B cell (primary cell): ENCODE results near the gene ZFYVE19. TPM values are rescaled to one million over a fixed set of nuclear protein-coding genes. Genes with fewer than 3 reads are reported as not detected.

Experiments
- ATAC-seq: fragments of 200-7000 bp; cut with Tn5 transposase; one replicate; pipeline ENCODE4 v1.10.0; 2021; ENCODE audit warnings: low read depth, mild to moderate bottlenecking, moderate number of reproducible peaks, moderate library complexity
- CTCF ChIA-PET: fragments of 350-600 bp; sonication (Branson Sonifier 250); formaldehyde crosslinking; loops from one replicate; lab custom pipeline; 2021; ENCODE audit warnings: antibody characterized with exemption, inconsistent platforms; lab: Charles Lee
- POLR2A ChIA-PET: fragments of 350-600 bp; sonication (Branson Sonifier 250); formaldehyde crosslinking; loops from one replicate; lab custom pipeline; 2021; ENCODE audit warnings: antibody characterized with exemption; lab: Charles Lee
- DNase-seq: peaks from one replicate; pipeline ENCODE4 v3.0.0; 2013
- H2AFZ ChIP-seq: 2 replicates; pipeline ENCODE4 v1.6.1; 2012; ENCODE audit warnings: mild to moderate bottlenecking, low read depth, low read length; ENCODE audit not compliant: insufficient read depth, poor library complexity, severe bottlenecking
- H3K27ac ChIP-seq, 2 donors: 1 replicate in 1 of 2; 2 replicates in 1 of 2; pipeline ENCODE4 v1.5.1; 2012 to 2013; ENCODE audit warnings: low read length in 2 of 2, mild to moderate bottlenecking in 2 of 2, moderate library complexity in 1 of 2
- H3K27me3 ChIP-seq, 4 experiments: fragments of 200-600 bp in 1 of 4; sonication (generic) in 1 of 4; replicated peaks in 1 of 4; 1 replicate in 2 of 4; 2 replicates in 2 of 4; pipeline versions ENCODE4 v1.6.1 to v1.7.0; 2013 to 2016; ENCODE audit warnings: low read length in 3 of 4, mild to moderate bottlenecking in 2 of 4, mixed read lengths in 1 of 4, moderate library complexity in 1 of 4; ENCODE audit not compliant: insufficient read depth in 4 of 4, control insufficient read depth in 3 of 4; ENCODE audit errors: control extremely low read depth in 1 of 4
- H3K36me3 ChIP-seq, 2 experiments: replicated peaks in 1 of 2; 1 replicate in 1 of 2; 2 replicates in 1 of 2; pipeline versions ENCODE4 v1.6.1 to v1.7.1; 2013; ENCODE audit warnings: low read length in 1 of 2; ENCODE audit not compliant: insufficient read depth in 2 of 2, control insufficient read depth in 1 of 2; ENCODE audit errors: control extremely low read depth in 1 of 2, extremely low read depth in 1 of 2
- H3K4me1 ChIP-seq, 2 donors: fragments of 200-600 bp in 1 of 2; sonication (generic) in 1 of 2; 1 replicate in 1 of 2; 2 replicates in 1 of 2; pipeline versions ENCODE4 v1.5.1 to v1.6.1; 2013 to 2017; ENCODE audit warnings: low read length in 2 of 2; ENCODE audit not compliant: control insufficient read depth in 2 of 2, insufficient read depth in 2 of 2
- H3K4me2 ChIP-seq: replicated peaks from 2 replicates; pipeline ENCODE3; 2012; ENCODE audit warnings: mild to moderate bottlenecking, low read depth, low read length; ENCODE audit not compliant: poor library complexity, severe bottlenecking
- H3K4me3 ChIP-seq, 5 experiments: fragments of 200-600 bp in 1 of 5; sonication (generic) in 1 of 5; 1 replicate in 3 of 5; 2 replicates in 2 of 5; pipeline versions ENCODE4 v1.5.1 to v1.7.0; 2011 to 2016; ENCODE audit warnings: low read length in 4 of 5, mild to moderate bottlenecking in 4 of 5, low read depth in 2 of 5, control low read depth in 1 of 5, moderate library complexity in 1 of 5; ENCODE audit not compliant: insufficient read depth in 1 of 5; ENCODE audit errors: control extremely low read depth in 1 of 5, extremely low read depth in 1 of 5
- H3K79me2 ChIP-seq: fragments of 200-600 bp; sonication (generic); one replicate; pipeline ENCODE4 v1.6.0; 2016; ENCODE audit warnings: low read length; ENCODE audit not compliant: control insufficient read depth, insufficient read depth
- H3K9ac ChIP-seq: fragments of 200-600 bp; sonication (generic); 2 replicates; pipeline ENCODE4 v1.6.1; 2017; ENCODE audit warnings: mild to moderate bottlenecking, low read length, moderate library complexity
- H3K9me3 ChIP-seq, 3 donors: one replicate each; pipeline versions ENCODE4 v1.6.1 to v1.7.1; 2013; ENCODE audit warnings: low read length in 2 of 3; ENCODE audit not compliant: control insufficient read depth in 2 of 3, insufficient read depth in 1 of 3; ENCODE audit errors: control extremely low read depth in 1 of 3
- H4K20me1 ChIP-seq: 2 replicates; pipeline ENCODE4 v1.6.0; 2012; ENCODE audit warnings: mild to moderate bottlenecking, low read length; ENCODE audit not compliant: insufficient read depth, control insufficient read depth, poor library complexity, severe bottlenecking
- H3K27ac Mint-ChIP-seq: one replicate; pipeline ENCODE4 v1.8.0; 2021; ENCODE audit warnings: mixed read lengths
- H3K27me3 Mint-ChIP-seq: one replicate; pipeline ENCODE4 v1.8.0; 2021; ENCODE audit warnings: mixed read lengths
- H3K4me1 Mint-ChIP-seq: one replicate; pipeline ENCODE4 v1.8.0; 2021; ENCODE audit warnings: mixed read lengths
- H3K4me3 Mint-ChIP-seq: one replicate; pipeline ENCODE4 v1.8.0; 2021; ENCODE audit warnings: mixed read lengths
- H3K9me3 Mint-ChIP-seq: one replicate; pipeline ENCODE4 v1.8.0; 2022; ENCODE audit warnings: mixed read lengths; ENCODE audit not compliant: insufficient read depth
- EZH2 ChIP-seq: IDR thresholded peaks from 2 replicates; pipeline ENCODE4 v1.6.1; 2012; ENCODE audit warnings: borderline replicate concordance, low read depth, mild to moderate bottlenecking, moderate library complexity, low read length; ENCODE audit not compliant: insufficient read depth, poor library complexity, severe bottlenecking
- WGBS: methylation state at CpG from one replicate; pipeline ENCODE4 v1.1.5; 2013; ENCODE audit warnings: missing lambda C conversion rate; ENCODE audit not compliant: insufficient coverage; 5-methylcytosine and 5-hydroxymethylcytosine counted together
- intact Hi-C: fragments of 100-400 bp; cut with micrococcal nuclease; formaldehyde crosslinking; loops from one replicate; pipeline ENCODE4 v1.10.0; 2022
- polyA plus RNA-seq: library from polyadenylated mRNA; depleted of rRNA; stranded (reverse); fragments of >200 nt; gene quantifications from 2 replicates; pipeline ENCODE4 v1.2.3, GENCODE V29; 2012
- total RNA-seq, 2 donors: library from RNA; stranded (reverse); fragments of 120-200 nt in 1 of 2; gene quantifications; 1 replicate in 1 of 2; 2 replicates in 1 of 2; pipeline versions ENCODE4 v1.2.3 to v1.2.4, GENCODE V29; 2013 to 2022
- TF ChIP-seq, protein P1 (sequence below): fragments of 200-600 bp; IDR thresholded peaks from one replicate; pipeline ENCODE4 v1.8.0; 2022; ENCODE audit warnings: antibody characterized with exemption, mild to moderate bottlenecking

Gene ZFYVE19
- total and polyA plus RNA-seq, 2 donors (not counting 1 experiment from before 2014, with no cell fraction given): 29.4 to 60.5 TPM

DNA sequence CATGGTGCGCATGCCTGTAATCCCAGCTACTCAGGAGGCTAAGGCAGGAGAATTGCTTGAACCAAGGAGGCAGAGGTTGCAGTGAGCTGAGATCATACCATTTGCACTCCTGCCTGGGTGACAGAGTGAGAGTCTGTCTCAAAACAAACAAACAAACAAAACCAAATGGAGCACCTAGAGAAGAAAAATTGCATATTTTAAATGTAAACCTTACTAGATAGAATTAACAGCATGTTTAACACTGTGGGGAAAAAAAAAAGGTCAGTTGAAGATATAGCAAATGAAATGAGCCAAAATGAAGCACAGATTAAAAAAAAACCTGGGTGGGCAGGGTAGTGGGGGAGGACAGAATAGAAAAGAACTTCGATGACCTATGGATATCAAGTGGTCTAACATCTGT is 14.3 kb downstream of the ZFYVE19 start:
- no peaks in the 10 kb centered on the region for H3K79me2 ChIP-seq
- H3K27ac ChIP-seq: no peak overlapping the region
- TF ChIP-seq EZH2: no peak
- TF ChIP-seq, protein P1, sequence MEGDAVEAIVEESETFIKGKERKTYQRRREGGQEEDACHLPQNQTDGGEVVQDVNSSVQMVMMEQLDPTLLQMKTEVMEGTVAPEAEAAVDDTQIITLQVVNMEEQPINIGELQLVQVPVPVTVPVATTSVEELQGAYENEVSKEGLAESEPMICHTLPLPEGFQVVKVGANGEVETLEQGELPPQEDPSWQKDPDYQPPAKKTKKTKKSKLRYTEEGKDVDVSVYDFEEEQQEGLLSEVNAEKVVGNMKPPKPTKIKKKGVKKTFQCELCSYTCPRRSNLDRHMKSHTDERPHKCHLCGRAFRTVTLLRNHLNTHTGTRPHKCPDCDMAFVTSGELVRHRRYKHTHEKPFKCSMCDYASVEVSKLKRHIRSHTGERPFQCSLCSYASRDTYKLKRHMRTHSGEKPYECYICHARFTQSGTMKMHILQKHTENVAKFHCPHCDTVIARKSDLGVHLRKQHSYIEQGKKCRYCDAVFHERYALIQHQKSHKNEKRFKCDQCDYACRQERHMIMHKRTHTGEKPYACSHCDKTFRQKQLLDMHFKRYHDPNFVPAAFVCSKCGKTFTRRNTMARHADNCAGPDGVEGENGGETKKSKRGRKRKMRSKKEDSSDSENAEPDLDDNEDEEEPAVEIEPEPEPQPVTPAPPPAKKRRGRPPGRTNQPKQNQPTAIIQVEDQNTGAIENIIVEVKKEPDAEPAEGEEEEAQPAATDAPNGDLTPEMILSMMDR: no peak
- POLR2A ChIA-PET: no interaction called here
- no peaks in the 10 kb centered on the region for H3K9me3 ChIP-seq
- no peak overlapping the region for H2AFZ ChIP-seq
- H3K9ac ChIP-seq: no peak overlapping the region
- H3K27me3 Mint-ChIP-seq: no peaks in the 10 kb centered on the region
- H3K36me3 ChIP-seq: no peaks in the 10 kb centered on the region
- no peak overlapping the region for H3K4me3 Mint-ChIP-seq
- no peaks in the 10 kb centered on the region for H3K27me3 ChIP-seq
- H3K4me2 ChIP-seq: no peak overlapping the region
- CTCF ChIA-PET: no interaction called here
- ATAC-seq (no peak), DNase-seq (no peak)
- 88% methylated on average over 2 of the region's 2 CpGs for WGBS
- H3K4me1 ChIP-seq: no peaks in the 10 kb centered on the region
- H4K20me1 ChIP-seq: no peaks in the 10 kb centered on the region
- H3K27ac Mint-ChIP-seq: no peak overlapping the region
- no peaks in the 10 kb centered on the region for H3K4me1 Mint-ChIP-seq
- H3K9me3 Mint-ChIP-seq: no peaks in the 10 kb centered on the region
- H3K4me3 ChIP-seq: no peak overlapping the region
- intact Hi-C loops: no loop called here

DNA sequence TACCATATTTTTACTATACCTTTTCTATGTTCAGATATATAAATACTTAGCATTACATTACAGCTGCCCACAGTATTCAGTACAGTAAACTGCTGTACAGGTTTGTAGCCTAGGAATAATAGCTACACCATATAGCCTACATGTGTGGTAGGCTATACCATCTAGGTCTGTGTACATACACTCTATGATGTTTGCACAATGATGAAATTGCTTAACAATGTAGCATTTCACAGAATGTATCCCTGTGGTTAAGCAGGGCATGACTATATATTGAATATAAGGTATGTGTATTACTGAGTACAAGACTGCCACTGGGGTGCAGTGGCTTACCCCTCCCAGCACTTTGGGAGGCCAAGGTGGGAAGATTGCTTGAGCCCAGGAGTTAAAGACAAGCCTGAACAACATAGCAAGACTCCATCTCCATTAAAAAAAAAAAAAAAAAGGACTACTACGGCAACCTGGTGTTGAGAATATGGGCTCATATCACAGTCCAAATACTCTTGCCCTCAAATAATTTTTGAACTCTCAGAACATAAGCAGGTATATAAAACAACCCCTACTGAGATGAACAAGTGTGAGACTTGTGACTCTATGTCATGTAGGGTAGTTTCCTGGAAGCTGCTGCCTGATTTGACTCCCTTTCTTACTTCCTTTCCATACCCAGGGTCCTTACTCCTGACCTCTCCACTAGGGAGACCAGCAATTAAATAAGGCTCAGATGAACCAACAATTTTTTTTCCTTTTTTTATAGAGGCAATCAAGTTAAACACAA is 16.9 kb downstream of the ZFYVE19 start:
- ChIA-PET CTCF (no interaction called here), POLR2A (no interaction called here)
- no CpG with 5 or more reads among the region's 1 CpG for WGBS
- no peak overlapping the region for H3K4me3 Mint-ChIP-seq
- Histone ChIP-seq H3K36me3 (no peaks in the 10 kb centered on the region), H3K9ac (no peak overlapping the region), H3K27ac (no peak overlapping the region), H3K4me1 (no peaks in the 10 kb centered on the region), H3K4me3 (no peak overlapping the region), H3K4me2 (no peak overlapping the region), H3K79me2 (no peaks in the 10 kb centered on the region), H2AFZ (no peak overlapping the region), H3K27me3 (no peaks in the 10 kb centered on the region), H4K20me1 (no peaks in the 10 kb centered on the region), H3K9me3 (no peaks in the 10 kb centered on the region)
- ATAC-seq: no peak
- no peaks in the 10 kb centered on the region for H3K9me3 Mint-ChIP-seq
- TF ChIP-seq EZH2: no peak
- TF ChIP-seq, protein P1: no peak
- H3K27me3 Mint-ChIP-seq: no peaks in the 10 kb centered on the region
- no peaks in the 10 kb centered on the region for H3K4me1 Mint-ChIP-seq
- intact Hi-C loops: no loop called here
- H3K27ac Mint-ChIP-seq: no peak overlapping the region
- no peak for DNase-seq
